OCI-M1 (cell line): ENCODE results near the gene MARK3.

Experiments
- DNase-seq: peaks from one replicate; lab custom pipeline; 2025; lab: John Stamatoyannopoulos, UW

Gene MARK3

GRCh38 chr14:103550451-103551337, 165.5 kb downstream of the MARK3 start:
- DNase-seq, result no peak

DNA sequence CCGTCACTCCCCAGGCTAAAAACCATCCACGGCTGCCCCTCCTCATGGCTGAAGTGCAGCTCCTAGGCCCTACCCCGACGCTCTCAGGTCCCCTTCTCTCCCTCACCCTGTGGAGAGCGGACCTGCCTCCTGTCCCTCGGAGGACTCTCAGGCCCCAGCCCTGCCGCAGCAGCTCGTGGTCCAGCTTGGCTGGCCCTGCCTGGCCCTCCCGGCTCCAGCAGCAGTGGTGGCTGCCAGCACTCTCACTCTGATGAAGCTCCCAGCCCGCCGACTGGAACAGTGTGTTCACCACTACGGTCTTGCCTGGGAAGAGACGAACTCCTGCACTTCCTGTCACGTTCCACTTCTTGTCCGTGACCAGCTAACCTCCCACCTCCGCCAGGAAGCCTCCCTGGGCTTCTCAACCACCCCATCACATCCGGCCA, 166.1 kb downstream of the MARK3 start:
- DNase-seq, result no peak

- DNase-seq, result no peak
Measured at GRCh38 chr14:103552011-103552845, 167.0 kb downstream of the MARK3 start.

DNA sequence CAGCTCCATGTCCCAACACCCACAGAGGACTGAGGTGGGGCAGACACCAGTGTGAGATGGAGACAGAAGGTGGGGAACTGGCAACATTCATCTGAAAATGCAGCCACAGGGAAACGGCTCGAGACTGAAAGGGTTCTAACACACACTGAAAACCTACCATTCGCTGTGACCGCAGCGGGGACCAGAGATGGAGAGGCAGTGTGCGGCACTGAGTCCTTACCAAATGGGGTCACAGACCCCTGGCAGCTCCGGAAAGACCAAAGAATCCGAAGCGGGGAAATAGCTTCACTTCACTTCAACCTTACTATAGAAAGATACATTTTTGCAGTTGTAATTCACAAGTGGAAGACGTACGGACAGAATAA, 167.6 kb downstream of the MARK3 start:
- DNase-seq, result no peak
